Activated naive CD8-positive, alpha-beta T cell treated with anti-CD3 and anti-CD28 coated beads, Interleukin-2, amount 50 U/mL, for 24 hours (primary cell): ENCODE results near the gene NTN4.
"Not testable (repeated sequence)": the region's sequence is repeated elsewhere in the genome, so short reads cannot be mapped to it uniquely, and the experiment has no call there.

Experiments
- ATAC-seq: fragments of 150-1000 bp; cut with Tn5 transposase; one replicate; pipeline ENCODE4 v1.10.0; 2021
- DNase-seq: peaks from one replicate; pipeline ENCODE4 v3.0.0; 2021
- H3K27ac Mint-ChIP-seq: one replicate; pipeline ENCODE4 v1.8.0; 2021; ENCODE audit warnings: mild to moderate bottlenecking, mixed read lengths
- H3K27me3 Mint-ChIP-seq: one replicate; pipeline ENCODE4 v1.8.0; 2021; ENCODE audit warnings: mixed read lengths
- H3K36me3 Mint-ChIP-seq: one replicate; pipeline ENCODE4 v1.8.0; 2021; ENCODE audit warnings: low read depth, mixed read lengths
- H3K4me1 Mint-ChIP-seq: one replicate; pipeline ENCODE4 v1.8.0; 2021; ENCODE audit warnings: mixed read lengths
- H3K4me3 Mint-ChIP-seq: one replicate; pipeline ENCODE4 v1.8.0; 2021; ENCODE audit warnings: mild to moderate bottlenecking, moderate library complexity, mixed read lengths
- H3K9me3 Mint-ChIP-seq: one replicate; pipeline ENCODE4 v1.8.0; 2021; ENCODE audit warnings: mixed read lengths

The NTN4 gene

DNA sequence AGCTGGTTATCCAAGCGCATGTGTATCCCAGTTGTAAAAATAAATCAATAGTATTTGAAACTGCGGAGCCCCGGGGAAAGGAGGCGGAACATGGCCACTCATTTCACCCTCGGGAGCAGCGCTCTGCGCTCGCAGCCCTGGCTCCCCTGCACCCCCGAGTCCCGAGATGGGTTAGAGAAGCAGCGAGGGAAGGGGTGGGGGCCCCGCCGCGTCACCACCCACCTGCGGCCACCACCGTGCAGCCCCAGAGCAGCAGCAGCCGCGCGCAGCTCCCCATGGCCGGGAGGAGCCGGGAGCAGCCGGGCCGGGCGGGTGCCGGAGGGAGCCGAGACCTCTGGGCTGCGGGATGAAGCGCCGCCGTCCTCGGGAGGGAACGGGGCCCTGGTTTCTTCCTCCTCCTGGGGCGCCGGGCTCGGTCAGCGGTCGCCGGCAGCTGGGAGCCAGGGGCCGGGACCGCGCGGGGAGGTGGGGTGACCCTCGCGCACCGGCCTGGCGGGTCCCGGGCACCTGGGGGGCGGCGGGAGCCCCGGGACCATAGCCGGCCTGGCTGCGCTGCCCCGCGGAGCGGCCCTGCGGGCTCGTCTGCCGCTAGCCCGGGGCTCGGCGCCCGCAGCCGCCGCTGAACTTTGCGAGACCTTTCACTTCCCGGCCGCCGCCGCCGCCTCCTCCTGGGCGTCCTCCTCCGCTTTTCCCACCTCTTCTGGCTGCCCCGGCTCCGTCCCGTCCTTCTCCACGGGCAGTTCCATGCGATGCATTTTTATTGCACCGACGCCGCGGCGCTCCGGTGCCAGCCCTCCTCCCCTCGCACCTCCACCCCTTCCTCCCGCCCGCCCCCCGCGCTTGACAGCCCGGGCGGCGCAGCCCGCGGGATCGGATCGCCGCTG is at the start of gene NTN4:
Gene NTN4, minus strand, starts transcription at position 732 of the 884 bp plus-strand sequence. Its CDS starts 455 bp downstream, at position 277.
- no peak within 1 kb of the TSS for H3K27ac Mint-ChIP-seq
- ATAC-seq: peak; percentile 64
- H3K4me3 Mint-ChIP-seq: peak within 1 kb of the TSS; percentile 71
- peaks cover 11% of the 10 kb centered on the region for H3K4me1 Mint-ChIP-seq
- peaks cover 68% of the 10 kb centered on the region for H3K27me3 Mint-ChIP-seq
- DNase-seq: peak; percentile 42
- H3K36me3 Mint-ChIP-seq: no peaks in the 10 kb centered on the region
- no peaks in the 10 kb centered on the region for H3K9me3 Mint-ChIP-seq

DNA sequence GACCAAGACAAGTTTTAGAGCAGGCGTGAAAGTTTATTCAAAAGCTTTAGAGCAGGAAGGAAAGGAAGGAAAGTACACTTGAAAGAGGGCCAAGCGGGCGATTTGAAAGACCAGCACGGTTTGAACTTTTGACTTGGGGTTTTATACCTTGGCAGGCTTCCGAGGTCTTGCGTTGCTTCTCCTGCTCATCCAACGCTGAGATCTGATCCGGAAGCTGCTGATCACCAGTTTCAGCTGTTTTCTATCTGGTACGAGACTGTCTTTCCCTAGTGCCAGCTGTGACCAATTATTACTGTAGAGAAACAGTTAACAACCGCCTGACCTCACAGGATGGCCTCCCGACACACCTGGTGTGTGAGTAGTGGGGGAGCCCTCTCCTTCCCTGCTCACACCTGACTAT is 47.6 kb upstream of the NTN4 start:
- ATAC-seq (no peak), DNase-seq (no peak)
- Mint-ChIP-seq H3K4me1 (peaks cover 5% of the 10 kb centered on the region), H3K27ac (no peak overlapping the region), H3K9me3 (no peaks in the 10 kb centered on the region), H3K27me3 (peaks cover 16% of the 10 kb centered on the region), H3K36me3 (no peaks in the 10 kb centered on the region), H3K4me3 (no peak overlapping the region)

DNA sequence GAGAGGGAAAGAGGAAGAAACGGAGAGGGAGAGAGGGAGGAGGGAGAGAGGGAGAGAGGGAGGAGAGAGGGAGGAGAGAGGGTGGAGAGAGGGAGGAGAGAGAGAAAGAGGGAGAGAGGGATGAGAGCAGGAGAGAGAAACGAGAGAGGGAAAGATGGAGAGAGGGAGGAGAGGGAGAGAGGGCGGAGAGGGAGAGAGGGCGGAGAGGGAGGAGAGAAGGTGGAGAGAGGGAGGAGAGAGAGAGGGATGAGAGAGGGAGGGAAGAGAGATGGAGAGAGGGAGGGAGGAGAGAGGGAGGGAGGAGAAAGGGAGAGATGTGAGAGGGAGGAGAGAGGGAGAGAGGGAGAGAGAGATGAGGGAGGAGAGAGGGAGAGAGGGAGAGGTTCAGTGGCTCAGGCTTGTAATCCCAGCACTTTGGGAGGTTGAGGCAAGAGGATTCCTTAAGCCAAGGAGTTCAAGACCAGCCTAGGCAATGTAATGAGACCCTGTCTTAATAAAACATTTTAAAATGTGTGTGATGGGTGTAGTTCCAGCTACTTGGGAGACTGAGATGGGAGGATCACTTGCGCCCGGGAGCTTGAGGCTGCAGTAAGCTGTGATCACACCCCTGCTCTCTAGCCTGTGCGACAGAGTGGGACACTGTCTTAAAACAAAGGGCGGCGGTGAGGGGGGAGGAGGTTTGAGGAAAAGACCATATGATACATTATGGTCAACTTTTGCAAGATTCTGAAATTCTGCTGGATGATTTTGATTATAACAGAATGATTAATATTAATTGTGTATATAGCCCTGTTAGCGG is 46.9 kb upstream of the NTN4 start:
- no peaks in the 10 kb centered on the region for H3K9me3 Mint-ChIP-seq
- H3K4me1 Mint-ChIP-seq: peaks cover 5% of the 10 kb centered on the region
- no peaks in the 10 kb centered on the region for H3K36me3 Mint-ChIP-seq
- DNase-seq (no peak), ATAC-seq (no peak)
- no peak overlapping the region for H3K27ac Mint-ChIP-seq
- peaks cover 12% of the 10 kb centered on the region for H3K27me3 Mint-ChIP-seq
- H3K4me3 Mint-ChIP-seq: no peak overlapping the region

DNA sequence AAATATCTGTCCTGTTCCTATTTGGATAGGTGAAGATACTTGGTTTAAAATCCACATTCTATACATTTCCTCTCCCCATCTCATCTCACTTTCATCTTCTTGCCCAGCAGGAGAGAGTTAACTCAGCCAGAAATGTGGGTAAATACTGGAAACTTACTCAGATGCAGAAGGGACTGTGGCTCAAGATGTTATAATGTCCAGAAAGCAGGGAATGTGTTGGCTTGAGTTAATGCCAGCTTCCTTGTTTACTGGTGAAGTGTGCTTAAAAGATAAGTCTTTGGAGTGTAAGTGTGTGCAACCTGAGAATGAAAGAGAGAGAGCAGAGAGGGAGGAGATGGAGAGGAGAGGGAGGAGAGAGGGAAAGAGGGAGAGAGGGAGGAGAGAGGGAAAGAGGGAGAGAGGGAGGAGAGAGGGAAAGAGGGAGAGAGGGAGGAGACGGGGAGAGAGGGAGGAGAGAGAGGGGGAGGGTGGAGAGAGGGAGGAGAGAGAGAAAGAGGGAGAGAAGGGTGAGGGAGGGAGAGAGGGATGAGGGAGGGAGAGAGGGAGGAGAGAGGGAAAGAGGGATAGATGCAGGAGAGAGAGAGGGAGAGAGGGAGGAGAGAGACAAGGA is 46.2 kb upstream of the NTN4 start:
- DNase-seq: no peak
- Mint-ChIP-seq H3K27ac (no peak overlapping the region), H3K9me3 (no peaks in the 10 kb centered on the region), H3K4me3 (no peak overlapping the region), H3K27me3 (peaks cover 12% of the 10 kb centered on the region), H3K4me1 (peaks cover 5% of the 10 kb centered on the region), H3K36me3 (no peaks in the 10 kb centered on the region)
- ATAC-seq: no peak

DNA sequence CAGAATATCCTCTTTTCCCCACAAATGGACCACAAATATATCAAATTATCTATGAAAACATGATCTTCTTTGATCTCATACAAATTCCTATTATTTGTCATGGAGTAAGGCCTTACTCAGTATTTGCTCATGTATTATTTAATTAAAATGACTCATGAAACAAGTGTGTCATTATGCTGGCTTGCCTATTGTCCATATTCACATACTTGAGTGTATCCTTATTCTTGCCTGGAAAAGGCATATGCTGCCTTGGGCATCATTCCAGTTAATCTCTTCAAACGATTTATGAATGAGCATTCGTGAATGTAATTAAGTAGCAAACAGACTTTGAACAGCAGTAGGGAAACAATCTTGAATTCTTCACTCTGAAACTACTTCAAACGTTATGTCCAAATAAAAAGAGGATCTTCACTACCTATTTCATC is 45.6 kb upstream of the NTN4 start:
- H3K4me1 Mint-ChIP-seq: peaks cover 5% of the 10 kb centered on the region
- H3K4me3 Mint-ChIP-seq: no peak overlapping the region
- H3K27ac Mint-ChIP-seq: no peak overlapping the region
- H3K9me3 Mint-ChIP-seq: no peaks in the 10 kb centered on the region
- ATAC-seq: no peak
- DNase-seq: no peak
- H3K27me3 Mint-ChIP-seq: peaks cover 14% of the 10 kb centered on the region
- H3K36me3 Mint-ChIP-seq: no peaks in the 10 kb centered on the region

DNA sequence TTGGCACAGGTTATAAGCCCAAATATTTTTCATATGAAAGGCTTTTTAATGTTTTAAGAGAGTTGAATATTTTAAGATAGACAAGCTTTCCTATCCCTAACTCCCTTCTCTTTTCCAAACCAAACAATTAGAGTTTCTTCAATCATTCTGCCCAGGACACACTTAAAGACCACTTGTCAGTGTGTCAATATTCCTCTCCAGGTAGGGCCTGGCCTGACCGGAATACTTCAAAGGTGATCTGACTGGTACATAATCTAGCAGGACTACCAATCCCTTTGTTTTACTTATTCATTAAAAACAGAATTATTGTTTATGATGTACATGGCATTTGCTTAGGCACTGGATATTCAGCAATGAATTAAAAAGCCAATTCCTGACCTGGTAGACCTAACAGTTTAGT is 44.0 kb upstream of the NTN4 start:
- Mint-ChIP-seq H3K4me1 (peaks cover 9% of the 10 kb centered on the region), H3K4me3 (no peak overlapping the region), H3K27ac (no peak overlapping the region), H3K27me3 (peaks cover 24% of the 10 kb centered on the region), H3K36me3 (no peaks in the 10 kb centered on the region), H3K9me3 (no peaks in the 10 kb centered on the region)
- ATAC-seq (no peak), DNase-seq (no peak)

DNA sequence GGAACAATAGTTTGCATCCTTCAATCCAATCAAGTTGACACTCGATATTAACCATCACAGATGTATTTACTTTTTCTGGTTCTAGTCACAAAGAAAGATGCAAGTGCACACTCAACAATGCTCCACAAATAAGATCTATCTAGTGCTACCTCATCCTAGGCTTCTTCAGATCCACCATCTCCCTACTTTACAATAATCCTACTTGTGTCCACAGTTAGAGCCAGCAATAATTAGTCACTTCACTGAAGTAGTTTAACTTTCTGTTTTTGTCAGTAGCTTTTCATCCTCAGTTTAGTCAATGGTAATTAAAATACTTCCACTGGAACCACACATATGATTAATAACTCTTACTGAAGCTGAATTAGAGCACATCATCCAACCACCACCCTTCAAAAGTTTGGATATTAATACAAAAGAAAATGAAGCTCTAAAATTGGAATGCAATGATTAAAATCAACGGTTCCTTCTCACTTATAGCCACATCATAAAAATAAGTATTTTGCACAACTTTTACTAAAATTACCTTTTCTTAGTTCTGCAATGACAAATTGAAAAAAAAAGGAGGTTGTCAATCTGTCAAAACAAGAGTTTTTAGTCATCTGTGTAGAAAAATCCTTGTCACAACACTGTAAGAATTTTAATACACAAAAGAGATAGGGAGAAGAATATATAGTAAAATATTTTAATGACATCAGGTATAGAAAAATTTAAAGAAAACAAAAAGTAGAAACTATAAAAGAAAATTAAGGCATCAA is 39.9 kb upstream of the NTN4 start:
- H3K4me1 Mint-ChIP-seq: peaks cover 4% of the 10 kb centered on the region
- peaks cover 13% of the 10 kb centered on the region for H3K27me3 Mint-ChIP-seq
- no peak overlapping the region for H3K4me3 Mint-ChIP-seq
- no peaks in the 10 kb centered on the region for H3K9me3 Mint-ChIP-seq
- DNase-seq (no peak), ATAC-seq (peak; percentile 40)
- H3K27ac Mint-ChIP-seq: no peak overlapping the region
- H3K36me3 Mint-ChIP-seq: no peaks in the 10 kb centered on the region

DNA sequence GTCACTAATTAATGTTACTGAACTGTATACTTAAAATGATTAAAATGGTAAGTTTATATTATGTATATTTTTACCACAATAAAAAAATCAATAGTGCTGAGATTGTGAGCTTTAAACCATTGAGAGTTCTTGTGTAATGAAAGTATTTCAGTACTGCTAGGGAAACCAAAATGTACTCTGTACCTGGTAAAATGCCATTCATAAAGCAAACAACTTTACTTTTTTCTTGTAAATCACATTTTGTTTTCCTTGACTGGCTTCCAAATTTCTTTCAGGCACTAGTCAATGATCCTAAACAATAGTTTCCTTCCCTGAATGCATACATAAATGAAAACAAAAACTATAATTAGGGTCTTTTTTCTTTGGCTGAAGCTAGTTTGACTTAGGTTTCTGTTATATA is 38.8 kb upstream of the NTN4 start:
- DNase-seq: no peak
- peaks cover 13% of the 10 kb centered on the region for H3K27me3 Mint-ChIP-seq
- peaks cover 4% of the 10 kb centered on the region for H3K4me1 Mint-ChIP-seq
- no peaks in the 10 kb centered on the region for H3K9me3 Mint-ChIP-seq
- ATAC-seq: no peak
- H3K27ac Mint-ChIP-seq: no peak overlapping the region
- no peak overlapping the region for H3K4me3 Mint-ChIP-seq
- no peaks in the 10 kb centered on the region for H3K36me3 Mint-ChIP-seq

DNA sequence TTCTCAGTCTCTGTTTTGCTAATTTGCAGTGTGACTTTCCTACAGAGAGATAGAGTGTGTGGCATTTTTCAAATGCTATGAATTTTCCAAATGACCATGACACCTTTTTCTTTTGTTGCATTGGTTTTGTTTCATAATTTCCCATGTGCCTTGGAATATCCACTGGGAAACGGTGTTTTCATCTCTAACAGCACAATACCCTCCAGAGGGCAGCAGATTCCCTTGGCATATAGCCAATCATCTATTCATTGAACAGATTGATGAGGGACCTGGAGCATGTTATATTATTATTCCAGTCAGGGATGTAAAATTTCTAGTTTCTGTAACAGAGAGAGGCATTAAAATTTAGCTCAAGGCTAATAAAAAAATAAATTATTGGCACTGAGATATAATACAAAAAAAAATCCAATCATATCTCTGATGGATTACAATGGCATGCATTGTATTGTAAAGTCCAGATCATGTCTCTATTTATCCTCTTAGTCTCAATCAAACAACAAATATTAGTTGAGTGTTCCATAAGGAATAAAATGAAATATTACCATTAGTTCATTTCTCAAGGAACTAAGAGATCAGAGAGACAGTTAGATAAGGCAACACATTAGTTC is 29.6 kb upstream of the NTN4 start:
- Mint-ChIP-seq H3K36me3 (no peaks in the 10 kb centered on the region), H3K9me3 (no peaks in the 10 kb centered on the region), H3K4me3 (no peak overlapping the region), H3K4me1 (no peaks in the 10 kb centered on the region), H3K27me3 (peaks cover 4% of the 10 kb centered on the region), H3K27ac (no peak overlapping the region)
- ATAC-seq: no peak
- no peak for DNase-seq

DNA sequence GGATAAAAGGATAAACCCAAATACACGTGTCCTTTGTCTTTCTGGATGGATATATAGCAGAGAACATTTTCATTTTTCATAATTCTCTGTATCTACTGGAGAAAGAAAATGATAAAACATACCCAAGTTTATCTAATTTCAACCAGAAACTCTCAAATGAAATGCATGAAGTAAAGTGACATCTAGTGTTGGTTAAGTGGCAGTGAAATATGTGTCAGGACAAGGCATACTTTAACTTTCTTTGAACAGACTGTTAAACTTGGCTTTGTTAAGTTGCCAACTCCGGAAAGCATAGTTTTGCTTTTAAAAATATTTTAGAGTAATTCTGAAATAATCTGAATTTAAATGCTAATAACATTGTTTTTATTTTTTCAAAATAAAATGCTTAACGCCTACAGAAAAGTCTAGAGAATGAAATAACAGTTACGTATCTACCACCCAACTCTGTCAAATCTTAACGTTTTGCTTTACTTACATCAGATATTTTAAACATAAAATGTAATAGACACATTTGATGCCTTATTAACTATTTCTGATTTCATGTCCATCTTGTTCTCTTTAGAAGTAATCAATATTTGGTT is 25.2 kb upstream of the NTN4 start:
- Mint-ChIP-seq H3K27ac (no peak overlapping the region), H3K4me1 (no peaks in the 10 kb centered on the region), H3K9me3 (no peaks in the 10 kb centered on the region), H3K27me3 (peaks cover 13% of the 10 kb centered on the region), H3K4me3 (no peak overlapping the region), H3K36me3 (no peaks in the 10 kb centered on the region)
- ATAC-seq: no peak
- no peak for DNase-seq

DNA sequence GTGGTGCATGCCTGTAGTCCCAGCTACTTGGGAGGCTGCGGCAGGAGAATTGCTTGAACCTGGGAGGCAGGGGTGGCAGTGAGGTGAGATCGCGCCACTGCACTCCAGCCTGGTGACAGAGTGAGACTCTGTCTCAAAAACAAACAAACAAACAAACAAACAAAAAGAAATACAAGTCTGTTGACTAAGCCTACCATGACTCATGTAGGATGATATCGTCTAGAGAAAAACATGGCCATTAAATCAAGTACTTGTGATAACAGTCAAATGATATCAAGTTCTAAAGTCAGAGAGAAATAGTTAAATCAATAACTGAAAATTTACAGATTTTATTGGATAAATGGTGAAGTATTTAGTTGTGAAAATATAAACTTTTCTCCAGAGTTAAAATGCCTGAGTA is 21.6 kb upstream of the NTN4 start:
- DNase-seq: not testable (repeated sequence)

DNA sequence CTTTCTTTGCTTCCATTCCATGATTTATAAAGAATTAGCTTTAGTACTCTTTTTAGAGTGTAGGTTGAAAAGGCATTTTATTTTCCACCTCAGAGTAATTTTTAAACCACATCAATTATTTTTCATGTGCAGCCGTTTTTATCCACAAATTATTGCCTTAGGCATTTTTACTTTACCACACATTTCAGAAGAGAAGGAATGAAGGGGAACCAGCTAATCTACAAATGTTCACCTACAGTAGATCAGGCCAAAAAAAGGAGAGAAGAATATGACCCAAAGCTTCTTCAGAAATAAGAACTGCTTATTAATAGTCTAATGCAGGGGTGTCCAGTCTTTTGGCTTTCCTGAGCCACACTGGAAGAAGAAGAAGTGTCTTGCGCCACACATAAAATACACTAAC is 19.8 kb upstream of the NTN4 start:
- ATAC-seq: no peak
- Mint-ChIP-seq H3K4me3 (no peak overlapping the region), H3K27me3 (peaks cover 23% of the 10 kb centered on the region), H3K9me3 (no peaks in the 10 kb centered on the region), H3K27ac (no peak overlapping the region), H3K4me1 (no peaks in the 10 kb centered on the region), H3K36me3 (no peaks in the 10 kb centered on the region)
- DNase-seq: no peak

More for the DNA sequence above, 21.6 kb upstream of the NTN4 start:
- H3K4me1 Mint-ChIP-seq, H3K27ac Mint-ChIP-seq, H3K4me3 Mint-ChIP-seq, ATAC-seq, H3K9me3 Mint-ChIP-seq, H3K36me3 Mint-ChIP-seq: not testable (repeated sequence)
- H3K27me3 Mint-ChIP-seq: peaks cover 18% of the 10 kb centered on the region

DNA sequence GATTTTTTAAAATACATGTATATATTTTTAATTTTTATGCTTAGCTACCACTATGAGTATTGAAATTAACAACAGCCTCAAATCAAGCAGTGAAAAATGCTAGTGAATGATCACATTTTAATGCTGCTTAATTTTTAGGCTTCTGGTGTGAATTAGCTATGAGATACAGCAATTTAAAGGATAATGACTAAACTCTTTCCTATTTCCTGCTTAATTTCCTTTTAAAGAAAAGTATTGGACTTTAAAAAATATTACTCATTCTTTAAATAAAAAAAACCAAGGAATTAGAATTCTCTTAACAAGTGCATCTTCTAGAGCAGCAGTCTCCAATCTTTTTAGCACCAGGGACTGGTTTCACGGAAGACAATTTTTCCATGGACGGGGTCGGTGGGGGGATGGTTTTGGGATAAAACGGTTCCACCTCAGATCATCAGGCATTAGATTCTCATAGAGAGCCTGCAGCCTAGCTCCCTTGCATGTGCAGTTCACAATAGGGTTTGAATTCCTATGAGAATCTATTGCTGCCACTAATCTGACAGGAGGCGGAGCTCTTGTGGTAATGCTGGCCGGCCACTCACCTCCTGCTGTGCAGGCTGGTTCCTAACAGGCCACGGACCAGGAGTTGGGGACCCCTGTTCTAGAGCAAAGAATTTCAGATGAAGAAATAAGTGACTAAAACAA is 18.6 kb upstream of the NTN4 start:
- H3K27ac Mint-ChIP-seq: no peak overlapping the region
- no peaks in the 10 kb centered on the region for H3K9me3 Mint-ChIP-seq

More for the DNA sequence above, 18.6 kb upstream of the NTN4 start:
- Mint-ChIP-seq H3K4me3 (no peak overlapping the region), H3K27me3 (peaks cover 24% of the 10 kb centered on the region), H3K36me3 (no peaks in the 10 kb centered on the region), H3K4me1 (no peaks in the 10 kb centered on the region)
- no peak for ATAC-seq
- no peak for DNase-seq
